ENCODE measurements around the gene S100A11.

DNA sequence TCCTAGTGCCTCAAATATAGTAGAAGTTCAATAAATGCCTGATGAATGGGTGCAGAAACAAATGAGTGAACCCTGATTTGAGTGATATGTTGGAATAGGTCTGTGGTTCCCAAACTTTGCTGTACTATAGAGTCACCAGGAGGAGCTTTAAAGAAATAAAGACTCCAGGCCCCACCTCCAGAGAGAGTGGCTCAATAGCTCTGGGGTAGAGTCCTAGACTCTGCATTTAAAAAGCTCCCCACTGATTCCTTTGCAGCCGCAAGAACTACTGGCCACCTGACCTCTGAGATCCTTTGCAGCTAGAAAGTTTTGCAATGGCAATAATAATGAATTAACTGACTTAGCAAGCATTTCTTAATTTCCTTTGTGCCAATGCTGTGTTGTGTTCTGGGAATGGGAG, 31.1 kb upstream of the S100A11 start:
- TF ChIP-seq, protein P1, sequence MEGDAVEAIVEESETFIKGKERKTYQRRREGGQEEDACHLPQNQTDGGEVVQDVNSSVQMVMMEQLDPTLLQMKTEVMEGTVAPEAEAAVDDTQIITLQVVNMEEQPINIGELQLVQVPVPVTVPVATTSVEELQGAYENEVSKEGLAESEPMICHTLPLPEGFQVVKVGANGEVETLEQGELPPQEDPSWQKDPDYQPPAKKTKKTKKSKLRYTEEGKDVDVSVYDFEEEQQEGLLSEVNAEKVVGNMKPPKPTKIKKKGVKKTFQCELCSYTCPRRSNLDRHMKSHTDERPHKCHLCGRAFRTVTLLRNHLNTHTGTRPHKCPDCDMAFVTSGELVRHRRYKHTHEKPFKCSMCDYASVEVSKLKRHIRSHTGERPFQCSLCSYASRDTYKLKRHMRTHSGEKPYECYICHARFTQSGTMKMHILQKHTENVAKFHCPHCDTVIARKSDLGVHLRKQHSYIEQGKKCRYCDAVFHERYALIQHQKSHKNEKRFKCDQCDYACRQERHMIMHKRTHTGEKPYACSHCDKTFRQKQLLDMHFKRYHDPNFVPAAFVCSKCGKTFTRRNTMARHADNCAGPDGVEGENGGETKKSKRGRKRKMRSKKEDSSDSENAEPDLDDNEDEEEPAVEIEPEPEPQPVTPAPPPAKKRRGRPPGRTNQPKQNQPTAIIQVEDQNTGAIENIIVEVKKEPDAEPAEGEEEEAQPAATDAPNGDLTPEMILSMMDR (IDR thresholded peaks at IDR 0.05) = no peak
- TF ChIP-seq EZH2 (IDR thresholded peaks at IDR 0.05; ENCODE audit: borderline replicate concordance, insufficient read depth, low read depth, low read length, poor library complexity, severe bottlenecking) = no peak
